Loucy (cell line): ENCODE measurements around the gene ARHGEF12.

Experiments used
- H2AFZ ChIP-seq: fragments of 200-600 bp; sonication (generic); 2 replicates; pipeline ENCODE4 v1.6.0; 2016; ENCODE audit warnings: antibody characterized with exemption, mild to moderate bottlenecking, low read length, moderate library complexity
- H3F3A ChIP-seq: fragments of 200-600 bp; 2 replicates; pipeline ENCODE4 v1.6.0; 2016; ENCODE audit warnings: antibody characterized with exemption, low read depth, mild to moderate bottlenecking
- H3K27me3 ChIP-seq: fragments of 200-600 bp; sonication (generic); 2 replicates; pipeline ENCODE4 v1.6.1; 2014; ENCODE audit warnings: low read length, mild to moderate bottlenecking; ENCODE audit not compliant: insufficient read depth, poor library complexity, severe bottlenecking
- H3K36me3 ChIP-seq: fragments of 200-600 bp; sonication (generic); 2 replicates; pipeline ENCODE4 v1.6.1; 2016; ENCODE audit warnings: low read length; ENCODE audit not compliant: insufficient read depth
- H3K4me1 ChIP-seq: fragments of 200-600 bp; sonication (generic); 2 replicates; pipeline ENCODE4 v1.5.1; 2014; ENCODE audit warnings: low read length, mild to moderate bottlenecking; ENCODE audit not compliant: insufficient read depth, poor library complexity, severe bottlenecking
- H3K4me2 ChIP-seq: fragments of 200-600 bp; sonication (generic); 2 replicates; pipeline ENCODE4 v1.6.0; 2014; ENCODE audit warnings: antibody characterized with exemption, low read length, low read depth, mild to moderate bottlenecking; ENCODE audit not compliant: poor library complexity, severe bottlenecking
- H3K4me3 ChIP-seq: fragments of 200-600 bp; sonication (generic); 2 replicates; pipeline ENCODE4 v1.5.1; 2014; ENCODE audit warnings: low read length, mild to moderate bottlenecking, mixed read lengths; ENCODE audit not compliant: poor library complexity, severe bottlenecking
- H3K79me2 ChIP-seq: fragments of 200-600 bp; sonication (generic); 2 replicates; pipeline ENCODE4 v1.6.1; 2014; ENCODE audit warnings: low read length; ENCODE audit not compliant: insufficient read depth
- H3K9ac ChIP-seq: fragments of 200-600 bp; sonication (generic); 2 replicates; pipeline ENCODE4 v1.6.0; 2014; ENCODE audit warnings: mild to moderate bottlenecking, low read depth, low read length, moderate library complexity; ENCODE audit not compliant: poor library complexity, severe bottlenecking
- H3K9me2 ChIP-seq: fragments of 200-600 bp; sonication (generic); replicated peaks from 2 replicates; pipeline ENCODE4 v1.6.1; 2016; ENCODE audit warnings: low read depth, low read length, mixed read lengths
- H3K9me3 ChIP-seq: fragments of 200-600 bp; sonication (generic); 2 replicates; pipeline ENCODE4 v1.6.1; 2014; ENCODE audit warnings: mild to moderate bottlenecking, antibody characterized with exemption, low read length, low read depth; ENCODE audit not compliant: insufficient read depth
- H4K20me1 ChIP-seq: fragments of 200-600 bp; sonication (generic); 2 replicates; pipeline ENCODE4 v1.6.0; 2014; ENCODE audit warnings: antibody characterized with exemption, low read length, mild to moderate bottlenecking; ENCODE audit not compliant: insufficient read depth, poor library complexity, severe bottlenecking
- EZH2phosphoT487 ChIP-seq: fragments of 200-600 bp; IDR thresholded peaks from 2 replicates; pipeline ENCODE4 v1.6.1; 2018; ENCODE audit warnings: antibody characterized with exemption, mild to moderate bottlenecking, moderate library complexity, borderline replicate concordance
- TF ChIP-seq, protein P1 (sequence below): fragments of 200-600 bp; sonication (generic); conservative IDR thresholded peaks from 2 replicates; pipeline ENCODE4 v1.5.1; 2014; ENCODE audit warnings: mild to moderate bottlenecking, antibody characterized with exemption, low read length

ARHGEF12 gene

DNA sequence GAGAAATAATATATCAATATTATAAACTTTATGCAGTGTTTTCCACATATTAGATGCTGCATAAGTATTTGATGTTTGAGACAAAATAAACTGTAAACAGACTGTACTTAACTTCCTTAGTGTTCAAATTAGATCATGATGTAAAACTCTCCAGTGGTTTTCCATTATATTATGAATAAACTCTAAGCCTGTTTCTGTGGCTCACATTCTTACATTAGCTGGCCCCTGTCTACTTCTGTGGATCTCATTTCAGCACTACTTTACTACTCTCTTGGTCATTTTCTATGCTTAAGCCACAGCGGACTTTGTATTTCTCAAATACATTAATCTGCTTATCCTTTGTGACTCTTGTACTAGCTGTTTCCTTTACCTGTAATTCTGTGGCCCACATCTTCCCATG lies 55.6 kb downstream of the ARHGEF12 start:
- Histone ChIP-seq H3K79me2 (no peaks in the 10 kb centered on the region), H3K4me2 (no peak overlapping the region), H3K36me3 (no peaks in the 10 kb centered on the region), H3K9ac (no peak overlapping the region), H3K9me2 (no peaks in the 10 kb centered on the region), H3K27me3 (no peaks in the 10 kb centered on the region), H3K4me1 (no peaks in the 10 kb centered on the region), H2AFZ (no peak overlapping the region), H4K20me1 (no peaks in the 10 kb centered on the region), H3K9me3 (no peaks in the 10 kb centered on the region), H3K4me3 (no peak overlapping the region), H3F3A (no peaks in the 10 kb centered on the region)
- no peak for TF ChIP-seq EZH2phosphoT487
- TF ChIP-seq, protein P1, sequence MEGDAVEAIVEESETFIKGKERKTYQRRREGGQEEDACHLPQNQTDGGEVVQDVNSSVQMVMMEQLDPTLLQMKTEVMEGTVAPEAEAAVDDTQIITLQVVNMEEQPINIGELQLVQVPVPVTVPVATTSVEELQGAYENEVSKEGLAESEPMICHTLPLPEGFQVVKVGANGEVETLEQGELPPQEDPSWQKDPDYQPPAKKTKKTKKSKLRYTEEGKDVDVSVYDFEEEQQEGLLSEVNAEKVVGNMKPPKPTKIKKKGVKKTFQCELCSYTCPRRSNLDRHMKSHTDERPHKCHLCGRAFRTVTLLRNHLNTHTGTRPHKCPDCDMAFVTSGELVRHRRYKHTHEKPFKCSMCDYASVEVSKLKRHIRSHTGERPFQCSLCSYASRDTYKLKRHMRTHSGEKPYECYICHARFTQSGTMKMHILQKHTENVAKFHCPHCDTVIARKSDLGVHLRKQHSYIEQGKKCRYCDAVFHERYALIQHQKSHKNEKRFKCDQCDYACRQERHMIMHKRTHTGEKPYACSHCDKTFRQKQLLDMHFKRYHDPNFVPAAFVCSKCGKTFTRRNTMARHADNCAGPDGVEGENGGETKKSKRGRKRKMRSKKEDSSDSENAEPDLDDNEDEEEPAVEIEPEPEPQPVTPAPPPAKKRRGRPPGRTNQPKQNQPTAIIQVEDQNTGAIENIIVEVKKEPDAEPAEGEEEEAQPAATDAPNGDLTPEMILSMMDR, result no peak

DNA sequence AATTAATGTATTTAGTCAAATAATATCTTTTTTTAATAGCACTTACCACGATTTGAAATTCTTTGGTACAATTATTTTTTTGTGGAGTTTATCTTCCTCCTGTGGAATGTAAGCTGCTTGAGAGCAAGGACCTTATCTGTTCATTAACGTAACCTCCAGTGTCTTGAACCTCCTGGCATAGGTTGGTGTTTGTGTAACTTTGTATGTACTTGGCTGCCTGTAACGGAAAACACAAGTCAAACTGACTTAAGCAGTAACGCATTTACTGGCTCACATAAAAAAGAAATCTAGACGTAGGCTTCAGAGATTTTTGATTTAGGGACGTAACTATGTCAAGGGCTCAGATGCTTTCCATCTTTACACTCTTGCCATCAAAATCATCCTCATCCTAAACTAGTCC lies 56.1 kb downstream of the ARHGEF12 start:
- H3K4me3 ChIP-seq, result no peak overlapping the region
- H3K4me1 ChIP-seq, result no peaks in the 10 kb centered on the region
- no peaks in the 10 kb centered on the region for H3F3A ChIP-seq
- no peak overlapping the region for H3K9ac ChIP-seq
- H3K79me2 ChIP-seq, result no peaks in the 10 kb centered on the region
- no peaks in the 10 kb centered on the region for H3K27me3 ChIP-seq
- H3K9me3 ChIP-seq, result no peaks in the 10 kb centered on the region
- TF ChIP-seq EZH2phosphoT487, result no peak
- H3K36me3 ChIP-seq, result no peaks in the 10 kb centered on the region
- no peak overlapping the region for H2AFZ ChIP-seq
- H4K20me1 ChIP-seq, result no peaks in the 10 kb centered on the region
- H3K9me2 ChIP-seq, result no peaks in the 10 kb centered on the region
- no peak overlapping the region for H3K4me2 ChIP-seq

DNA sequence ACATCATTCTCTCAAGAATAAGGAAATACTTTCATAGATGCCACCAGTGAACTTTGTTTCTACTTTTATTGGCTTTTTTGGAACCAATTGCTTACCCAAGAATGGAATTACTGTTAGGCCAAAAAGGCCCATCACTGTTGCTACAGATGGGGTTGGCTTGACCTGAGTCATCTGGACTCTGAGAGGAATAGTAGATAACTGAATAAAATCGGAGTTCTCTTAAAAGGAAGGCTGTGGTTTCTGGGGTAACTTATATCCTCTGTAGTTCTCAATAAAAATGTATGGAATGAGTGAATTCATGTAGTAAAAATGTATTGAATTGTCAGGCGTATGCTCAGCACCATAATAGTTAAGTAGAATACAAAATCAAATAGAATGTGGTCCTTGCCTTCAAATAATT lies 56.6 kb downstream of the ARHGEF12 start:
- H2AFZ ChIP-seq, result no peak overlapping the region
- TF ChIP-seq, protein P1, result no peak
- no peak for TF ChIP-seq EZH2phosphoT487
- no peak overlapping the region for H3K4me2 ChIP-seq
- no peaks in the 10 kb centered on the region for H3K79me2 ChIP-seq
- H3K9me3 ChIP-seq, result no peaks in the 10 kb centered on the region
- no peaks in the 10 kb centered on the region for H3K4me1 ChIP-seq
- H4K20me1 ChIP-seq, result no peaks in the 10 kb centered on the region
- no peaks in the 10 kb centered on the region for H3K36me3 ChIP-seq
- no peaks in the 10 kb centered on the region for H3F3A ChIP-seq
- H3K27me3 ChIP-seq, result no peaks in the 10 kb centered on the region
- H3K9me2 ChIP-seq, result no peaks in the 10 kb centered on the region
- no peak overlapping the region for H3K4me3 ChIP-seq
- H3K9ac ChIP-seq, result no peak overlapping the region

DNA sequence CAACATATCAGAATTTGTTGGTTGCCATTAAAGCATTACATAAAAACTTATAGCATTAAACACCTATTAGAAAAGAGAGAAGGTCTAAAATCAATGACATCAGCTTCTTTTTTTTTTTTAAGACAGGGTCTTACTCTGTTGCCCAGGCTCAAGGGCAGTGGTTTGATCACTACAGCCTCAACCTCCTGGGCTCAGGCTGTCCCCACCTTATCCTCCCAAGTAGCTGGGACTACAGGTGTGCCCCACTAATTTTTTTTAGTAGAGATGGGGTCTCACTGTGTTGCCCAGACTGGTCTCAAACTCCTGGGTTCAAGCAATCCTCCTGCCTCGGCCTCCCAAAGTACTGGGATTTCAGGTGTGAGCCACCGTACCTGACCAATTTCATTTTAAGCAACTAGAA lies 57.9 kb downstream of the ARHGEF12 start:
- no peak overlapping the region for H3K9ac ChIP-seq
- no peaks in the 10 kb centered on the region for H3K4me1 ChIP-seq
- H3K4me3 ChIP-seq, result no peak overlapping the region
- H3F3A ChIP-seq, result no peaks in the 10 kb centered on the region
- H3K9me3 ChIP-seq, result no peaks in the 10 kb centered on the region
- H2AFZ ChIP-seq, result no peak overlapping the region
- no peak for TF ChIP-seq EZH2phosphoT487
- TF ChIP-seq, protein P1, result no peak
- H4K20me1 ChIP-seq, result no peaks in the 10 kb centered on the region
- H3K36me3 ChIP-seq, result no peaks in the 10 kb centered on the region
- H3K9me2 ChIP-seq, result no peaks in the 10 kb centered on the region
- H3K4me2 ChIP-seq, result no peak overlapping the region
- H3K27me3 ChIP-seq, result no peaks in the 10 kb centered on the region
- no peaks in the 10 kb centered on the region for H3K79me2 ChIP-seq
